Neural progenitor cell (in vitro differentiated cells): ENCODE results near the gene SNX27. TPM values are rescaled to one million over a fixed set of nuclear protein-coding genes. Genes with fewer than 3 reads are reported as not detected.

ENCODE experiments used
- DNase-seq: peaks from one replicate; pipeline ENCODE4 v3.0.0-alpha.2; 2016; ENCODE audit warnings: low spot score
- H2AFZ ChIP-seq: fragments of 200-600 bp; sonication (generic); replicated peaks from 2 replicates; pipeline ENCODE4 v1.6.1; 2016; ENCODE audit warnings: antibody characterized with exemption
- H3F3A ChIP-seq: fragments of 200-600 bp; sonication (generic); 2 replicates; pipeline ENCODE4 v1.6.1; 2016; ENCODE audit warnings: antibody characterized with exemption, low read depth
- H3K27ac ChIP-seq: fragments of 200-600 bp; sonication (generic); 2 replicates; pipeline ENCODE4 v1.5.1; 2016; ENCODE audit warnings: mild to moderate bottlenecking
- H3K27me3 ChIP-seq: fragments of 200-600 bp; sonication (generic); 2 replicates; pipeline ENCODE4 v1.6.1; 2016; ENCODE audit warnings: mild to moderate bottlenecking, moderate library complexity
- H3K36me3 ChIP-seq: fragments of 200-600 bp; sonication (generic); 2 replicates; pipeline ENCODE4 v1.5.1; 2016
- H3K4me1 ChIP-seq: fragments of 200-600 bp; sonication (generic); 2 replicates; pipeline ENCODE4 v1.6.1; 2016; ENCODE audit warnings: mixed run types
- H3K4me2 ChIP-seq: fragments of 200-600 bp; sonication (generic); 2 replicates; pipeline ENCODE4 v1.6.1; 2016
- H3K4me3 ChIP-seq: fragments of 200-600 bp; sonication (generic); 2 replicates; pipeline ENCODE4 v1.5.1; 2016
- H3K79me2 ChIP-seq: fragments of 200-600 bp; sonication (generic); 2 replicates; pipeline ENCODE4 v1.6.1; 2016; ENCODE audit warnings: low read depth
- H3K9ac ChIP-seq: fragments of 200-600 bp; sonication (generic); 2 replicates; pipeline ENCODE4 v1.6.1; 2016
- H3K9me3 ChIP-seq: fragments of 200-600 bp; sonication (generic); 2 replicates; pipeline ENCODE4 v1.5.1; 2016; ENCODE audit warnings: low read depth
- H4K20me1 ChIP-seq: fragments of 200-600 bp; sonication (generic); 2 replicates; pipeline ENCODE4 v1.6.1; 2016; ENCODE audit warnings: low read depth
- H3K27ac Mint-ChIP-seq: 3 replicates; pipeline ENCODE4 v1.8.0; 2021; ENCODE audit warnings: mixed read lengths
- H3K27me3 Mint-ChIP-seq: 2 replicates; pipeline ENCODE4 v1.8.0; 2022; ENCODE audit warnings: low read depth, mild to moderate bottlenecking, inconsistent platforms, moderate library complexity, mixed read lengths; ENCODE audit not compliant: insufficient read depth
- H3K36me3 Mint-ChIP-seq: 3 replicates; pipeline ENCODE4 v1.8.0; 2021; ENCODE audit warnings: mixed read lengths
- H3K4me1 Mint-ChIP-seq: 3 replicates; pipeline ENCODE4 v1.8.0; 2021; ENCODE audit warnings: mixed read lengths
- H3K4me3 Mint-ChIP-seq: 3 replicates; pipeline ENCODE4 v1.8.0; 2021; ENCODE audit warnings: mild to moderate bottlenecking, moderate library complexity, mixed read lengths
- H3K9me3 Mint-ChIP-seq: 3 replicates; pipeline ENCODE4 v1.8.0; 2020; ENCODE audit warnings: mixed read lengths
- EZH2 ChIP-seq: fragments of 200-600 bp; sonication (generic); IDR thresholded peaks from 2 replicates; pipeline ENCODE4 v1.6.1; 2017; ENCODE audit warnings: antibody characterized with exemption, mild to moderate bottlenecking, moderate library complexity
- EZH2phosphoT487 ChIP-seq: fragments of 200-600 bp; sonication (generic); IDR thresholded peaks from 2 replicates; pipeline ENCODE4 v1.6.1; 2017; ENCODE audit warnings: antibody characterized with exemption
- total RNA-seq: library from RNA; depleted of rRNA; stranded (reverse); fragments of >200 nt; gene quantifications from 2 replicates; pipeline ENCODE4 v1.2.3, GENCODE V29; 2015; ENCODE audit warnings: low replicate concordance
- TF ChIP-seq, protein P1 (sequence below): fragments of 200-600 bp; sonication (generic); IDR thresholded peaks from 2 replicates; pipeline ENCODE4 v1.5.1; 2017; ENCODE audit warnings: antibody characterized with exemption, mild to moderate bottlenecking

The SNX27 gene
- total RNA-seq, 1 donor from 2014 or later, result 34.1 TPM

DNA sequence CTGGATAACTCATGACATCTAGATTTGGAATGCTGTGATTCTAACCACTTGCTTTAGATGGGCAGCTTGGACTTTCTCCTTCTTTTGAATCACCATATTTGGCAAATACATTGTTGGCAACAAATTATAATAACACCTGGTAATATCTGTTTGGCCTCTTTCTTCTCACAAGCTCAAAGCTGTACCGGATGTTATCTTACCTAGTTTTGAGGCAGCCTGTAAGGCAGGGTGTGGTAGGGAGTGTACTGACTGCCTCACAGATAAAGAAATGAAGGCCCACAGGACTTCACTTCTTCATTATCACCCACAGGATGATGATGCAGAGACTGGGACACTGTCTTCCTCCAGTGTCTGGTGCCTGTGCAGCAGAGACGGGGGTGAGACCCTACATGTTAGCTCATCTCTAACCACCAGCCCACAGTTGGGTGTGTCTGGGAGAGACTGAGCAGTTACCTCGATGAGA lies 43.2 kb upstream of the SNX27 start:
- H3K4me2 ChIP-seq, result no peak overlapping the region
- no peak overlapping the region for H3K27ac ChIP-seq
- DNase-seq, result no peak
- H4K20me1 ChIP-seq, result no peaks in the 10 kb centered on the region
- H3K9me3 ChIP-seq, result no peaks in the 10 kb centered on the region
- H3K4me1 ChIP-seq, result peaks cover 10% of the 10 kb centered on the region
- no peak overlapping the region for H3K9ac ChIP-seq
- no peaks in the 10 kb centered on the region for H3K27me3 ChIP-seq
- no peak overlapping the region for H2AFZ ChIP-seq
- H3K4me3 ChIP-seq, result no peak overlapping the region
- H3F3A ChIP-seq, result no peaks in the 10 kb centered on the region
- H3K4me3 Mint-ChIP-seq, result no peak overlapping the region
- H3K4me1 Mint-ChIP-seq, result peaks cover 16% of the 10 kb centered on the region
- no peaks in the 10 kb centered on the region for H3K79me2 ChIP-seq
- TF ChIP-seq, protein P1, sequence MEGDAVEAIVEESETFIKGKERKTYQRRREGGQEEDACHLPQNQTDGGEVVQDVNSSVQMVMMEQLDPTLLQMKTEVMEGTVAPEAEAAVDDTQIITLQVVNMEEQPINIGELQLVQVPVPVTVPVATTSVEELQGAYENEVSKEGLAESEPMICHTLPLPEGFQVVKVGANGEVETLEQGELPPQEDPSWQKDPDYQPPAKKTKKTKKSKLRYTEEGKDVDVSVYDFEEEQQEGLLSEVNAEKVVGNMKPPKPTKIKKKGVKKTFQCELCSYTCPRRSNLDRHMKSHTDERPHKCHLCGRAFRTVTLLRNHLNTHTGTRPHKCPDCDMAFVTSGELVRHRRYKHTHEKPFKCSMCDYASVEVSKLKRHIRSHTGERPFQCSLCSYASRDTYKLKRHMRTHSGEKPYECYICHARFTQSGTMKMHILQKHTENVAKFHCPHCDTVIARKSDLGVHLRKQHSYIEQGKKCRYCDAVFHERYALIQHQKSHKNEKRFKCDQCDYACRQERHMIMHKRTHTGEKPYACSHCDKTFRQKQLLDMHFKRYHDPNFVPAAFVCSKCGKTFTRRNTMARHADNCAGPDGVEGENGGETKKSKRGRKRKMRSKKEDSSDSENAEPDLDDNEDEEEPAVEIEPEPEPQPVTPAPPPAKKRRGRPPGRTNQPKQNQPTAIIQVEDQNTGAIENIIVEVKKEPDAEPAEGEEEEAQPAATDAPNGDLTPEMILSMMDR, result no peak
- TF ChIP-seq EZH2, result no peak
- no peak for TF ChIP-seq EZH2phosphoT487
- no peak overlapping the region for H3K27ac Mint-ChIP-seq
- H3K9me3 Mint-ChIP-seq, result no peaks in the 10 kb centered on the region
- H3K27me3 Mint-ChIP-seq, result peaks cover 6% of the 10 kb centered on the region
- H3K36me3 Mint-ChIP-seq, result peaks cover 4% of the 10 kb centered on the region
- no peaks in the 10 kb centered on the region for H3K36me3 ChIP-seq

- Histone ChIP-seq H3K36me3 (no peaks in the 10 kb centered on the region), H3K4me1 (peaks cover 1% of the 10 kb centered on the region), H3K9ac (no peak overlapping the region), H3F3A (no peaks in the 10 kb centered on the region), H3K27me3 (no peaks in the 10 kb centered on the region), H2AFZ (no peak overlapping the region), H3K79me2 (no peaks in the 10 kb centered on the region), H3K4me3 (no peak overlapping the region), H3K4me2 (no peak overlapping the region), H4K20me1 (no peaks in the 10 kb centered on the region), H3K9me3 (no peaks in the 10 kb centered on the region), H3K27ac (no peak overlapping the region)
- TF ChIP-seq EZH2phosphoT487 (no peak), EZH2 (no peak)
- TF ChIP-seq, protein P1, result no peak
- no peak overlapping the region for H3K4me3 Mint-ChIP-seq
- no peak for DNase-seq
- peaks cover 9% of the 10 kb centered on the region for H3K36me3 Mint-ChIP-seq
- no peak overlapping the region for H3K27ac Mint-ChIP-seq
- peaks cover 6% of the 10 kb centered on the region for H3K27me3 Mint-ChIP-seq
- H3K9me3 Mint-ChIP-seq, result no peaks in the 10 kb centered on the region
- peaks cover 6% of the 10 kb centered on the region for H3K4me1 Mint-ChIP-seq
These were observed 41.0 kb upstream of the SNX27 start for GRCh38 chr1:151570819-151571218.

GRCh38 chr1:151574575-151575529 lies 37.0 kb upstream of the SNX27 start:
- Histone ChIP-seq H2AFZ (no peak overlapping the region), H4K20me1 (no peaks in the 10 kb centered on the region), H3K4me3 (no peak overlapping the region), H3K27ac (no peak overlapping the region), H3K4me2 (no peak overlapping the region), H3K36me3 (no peaks in the 10 kb centered on the region), H3K27me3 (no peaks in the 10 kb centered on the region), H3K79me2 (no peaks in the 10 kb centered on the region), H3F3A (no peaks in the 10 kb centered on the region), H3K9ac (no peak overlapping the region), H3K9me3 (no peaks in the 10 kb centered on the region), H3K4me1 (no peaks in the 10 kb centered on the region)
- no peaks in the 10 kb centered on the region for H3K9me3 Mint-ChIP-seq
- no peaks in the 10 kb centered on the region for H3K27me3 Mint-ChIP-seq
- TF ChIP-seq EZH2 (no peak), EZH2phosphoT487 (no peak)
- TF ChIP-seq, protein P1, result no peak
- no peaks in the 10 kb centered on the region for H3K4me1 Mint-ChIP-seq
- DNase-seq, result no peak
- H3K36me3 Mint-ChIP-seq, result peaks cover 10% of the 10 kb centered on the region
- H3K27ac Mint-ChIP-seq, result no peak overlapping the region
- no peak overlapping the region for H3K4me3 Mint-ChIP-seq
